Prostate gland (tissue), 2 donors: ENCODE data around the gene ALX1. TPM values are rescaled to one million over a fixed set of nuclear protein-coding genes. Genes with fewer than 3 reads are reported as not detected.

Source experiments
- DNase-seq: peaks from one replicate; pipeline ENCODE4 v3.0.0-alpha.2; 2019; ENCODE audit warnings: low spot score
- H3K27ac ChIP-seq, 2 donors: fragments of 200-600 bp; sonication (generic); 2 replicates each; pipeline ENCODE4 v1.5.1; 2017 to 2019
- H3K27me3 ChIP-seq: fragments of 200-600 bp; sonication (generic); replicated peaks from 2 replicates; pipeline ENCODE4 v1.5.1; 2019; ENCODE audit not compliant: insufficient read depth
- H3K36me3 ChIP-seq, 2 donors: fragments of 200-600 bp; sonication (generic); 1 replicate in 1 of 2; 2 replicates in 1 of 2; pipeline versions ENCODE4 v1.5.1 to v1.8.1; 2017 to 2019
- H3K4me1 ChIP-seq: fragments of 200-600 bp; sonication (generic); replicated peaks from 2 replicates; pipeline ENCODE4 v1.5.1; 2019
- H3K4me3 ChIP-seq, 2 donors: fragments of 200-600 bp; sonication (generic); 2 replicates each; pipeline ENCODE4 v1.5.1; 2017 to 2019
- H3K9me3 ChIP-seq: fragments of 200-600 bp; sonication (generic); 2 replicates; pipeline ENCODE4 v1.5.1; 2017
- POLR2A ChIP-seq: fragments of 450-650 bp; IDR thresholded peaks from one replicate; pipeline ENCODE4 v1.6.1; 2016; ENCODE audit warnings: antibody characterized with exemption, mild to moderate bottlenecking
- POLR2AphosphoS5 ChIP-seq: sonication (generic); formaldehyde crosslinking; IDR thresholded peaks from one replicate; pipeline ENCODE4 v1.6.1; 2017; ENCODE audit warnings: antibody characterized with exemption
- WGBS: methylation state at CpG from one replicate; pipeline ENCODE4 v1.1.5; 2018; 5-methylcytosine and 5-hydroxymethylcytosine counted together
- intact Hi-C: fragments of 100-400 bp; cut with DNase I; formaldehyde crosslinking; loops from one replicate; pipeline ENCODE4 v1.14.2; 2022
- total RNA-seq, 2 donors: library from RNA; depleted of rRNA; stranded (reverse); fragments of >200 nt; gene quantifications; one replicate each; pipeline ENCODE4 v1.1.0, GENCODE V29; 2016
- TF ChIP-seq, protein P1 (sequence below), 4 experiments: fragments of 200-600 bp in 2 of 4; fragments of 450-650 bp in 2 of 4; sonication (generic) in 2 of 4; IDR thresholded peaks; 1 replicate in 3 of 4; 2 replicates in 1 of 4; pipeline ENCODE4 v1.5.1; 2016 to 2019; ENCODE audit warnings: antibody characterized with exemption in 4 of 4, mild to moderate bottlenecking in 2 of 4, moderate library complexity in 2 of 4

ALX1 gene
- total RNA-seq, 2 donors from 2014 or later: not detected

- Histone ChIP-seq H3K4me3 (no peak overlapping the region), H3K4me1 (no peaks in the 10 kb centered on the region), H3K36me3 (no peaks in the 10 kb centered on the region), H3K27ac (no peak overlapping the region), H3K27me3 (no peaks in the 10 kb centered on the region), H3K9me3 (no peaks in the 10 kb centered on the region)
- 83% methylated on average over 2 of the region's 2 CpGs for WGBS
- DNase-seq: no peak
- TF ChIP-seq, protein P1, sequence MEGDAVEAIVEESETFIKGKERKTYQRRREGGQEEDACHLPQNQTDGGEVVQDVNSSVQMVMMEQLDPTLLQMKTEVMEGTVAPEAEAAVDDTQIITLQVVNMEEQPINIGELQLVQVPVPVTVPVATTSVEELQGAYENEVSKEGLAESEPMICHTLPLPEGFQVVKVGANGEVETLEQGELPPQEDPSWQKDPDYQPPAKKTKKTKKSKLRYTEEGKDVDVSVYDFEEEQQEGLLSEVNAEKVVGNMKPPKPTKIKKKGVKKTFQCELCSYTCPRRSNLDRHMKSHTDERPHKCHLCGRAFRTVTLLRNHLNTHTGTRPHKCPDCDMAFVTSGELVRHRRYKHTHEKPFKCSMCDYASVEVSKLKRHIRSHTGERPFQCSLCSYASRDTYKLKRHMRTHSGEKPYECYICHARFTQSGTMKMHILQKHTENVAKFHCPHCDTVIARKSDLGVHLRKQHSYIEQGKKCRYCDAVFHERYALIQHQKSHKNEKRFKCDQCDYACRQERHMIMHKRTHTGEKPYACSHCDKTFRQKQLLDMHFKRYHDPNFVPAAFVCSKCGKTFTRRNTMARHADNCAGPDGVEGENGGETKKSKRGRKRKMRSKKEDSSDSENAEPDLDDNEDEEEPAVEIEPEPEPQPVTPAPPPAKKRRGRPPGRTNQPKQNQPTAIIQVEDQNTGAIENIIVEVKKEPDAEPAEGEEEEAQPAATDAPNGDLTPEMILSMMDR (IDR thresholded peaks at IDR 0.05): no peak
- no peak for TF ChIP-seq POLR2AphosphoS5
- TF ChIP-seq POLR2A: no peak
- intact Hi-C loops: no loop called here
Observed at GRCh38 chr12:85260447-85260846, 19.6 kb upstream of the ALX1 start.

DNA sequence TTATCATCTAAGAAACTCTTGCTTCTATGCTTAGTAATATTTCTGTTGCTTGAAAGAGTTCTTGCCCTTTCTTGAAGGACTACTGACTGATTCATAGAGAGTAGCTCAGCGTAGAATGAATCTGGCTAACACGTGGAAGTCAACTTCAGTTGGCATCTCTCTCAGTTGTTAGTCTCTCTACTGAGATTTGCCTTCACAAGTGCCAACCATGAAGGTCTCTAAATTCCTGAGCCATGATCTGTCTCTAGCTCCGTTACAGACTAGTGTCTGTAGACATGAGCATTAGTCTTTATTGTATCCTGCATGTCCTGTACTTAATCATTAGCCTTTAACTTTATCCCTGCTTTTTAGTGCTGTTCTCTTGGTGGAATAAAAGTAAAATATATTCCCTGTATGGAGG, 19.1 kb upstream of the ALX1 start:
- Histone ChIP-seq H3K9me3 (no peaks in the 10 kb centered on the region), H3K27ac (no peak overlapping the region), H3K27me3 (no peaks in the 10 kb centered on the region), H3K4me1 (no peaks in the 10 kb centered on the region), H3K4me3 (no peak overlapping the region), H3K36me3 (no peaks in the 10 kb centered on the region)
- intact Hi-C loops: no loop called here
- WGBS: 55% methylated on average over 3 of the region's 3 CpGs
- TF ChIP-seq POLR2AphosphoS5: no peak
- TF ChIP-seq, protein P1 (IDR thresholded peaks at IDR 0.05): no peak
- TF ChIP-seq POLR2A: no peak
- no peak for DNase-seq

DNA sequence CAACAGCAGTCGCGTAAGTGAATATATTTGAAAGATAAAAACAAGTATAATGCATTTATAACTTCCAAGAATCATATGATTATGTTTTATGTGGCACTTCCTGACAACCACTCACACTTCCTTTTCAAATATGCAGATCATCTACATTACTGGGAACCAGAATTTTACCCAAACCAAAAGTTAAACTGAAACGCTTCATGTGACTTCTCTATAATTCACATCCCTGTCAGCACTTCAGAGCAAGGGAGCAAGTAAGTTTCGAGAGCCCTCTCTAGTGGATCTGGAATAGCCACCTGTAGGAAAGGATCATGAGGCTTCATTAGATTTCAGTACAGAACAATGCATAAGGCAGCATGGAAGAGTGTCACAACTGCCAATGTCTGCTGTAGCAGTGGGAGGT, 13.7 kb upstream of the ALX1 start:
- Histone ChIP-seq H3K4me3 (no peak overlapping the region), H3K27me3 (no peaks in the 10 kb centered on the region), H3K4me1 (no peaks in the 10 kb centered on the region), H3K27ac (no peak overlapping the region), H3K36me3 (no peaks in the 10 kb centered on the region), H3K9me3 (no peaks in the 10 kb centered on the region)
- DNase-seq: no peak
- WGBS: 72% methylated on average over 4 of the region's 4 CpGs
- intact Hi-C loops: no loop called here
- TF ChIP-seq POLR2A (no peak), POLR2AphosphoS5 (no peak)
- TF ChIP-seq, protein P1 (IDR thresholded peaks at IDR 0.05): no peak

DNA sequence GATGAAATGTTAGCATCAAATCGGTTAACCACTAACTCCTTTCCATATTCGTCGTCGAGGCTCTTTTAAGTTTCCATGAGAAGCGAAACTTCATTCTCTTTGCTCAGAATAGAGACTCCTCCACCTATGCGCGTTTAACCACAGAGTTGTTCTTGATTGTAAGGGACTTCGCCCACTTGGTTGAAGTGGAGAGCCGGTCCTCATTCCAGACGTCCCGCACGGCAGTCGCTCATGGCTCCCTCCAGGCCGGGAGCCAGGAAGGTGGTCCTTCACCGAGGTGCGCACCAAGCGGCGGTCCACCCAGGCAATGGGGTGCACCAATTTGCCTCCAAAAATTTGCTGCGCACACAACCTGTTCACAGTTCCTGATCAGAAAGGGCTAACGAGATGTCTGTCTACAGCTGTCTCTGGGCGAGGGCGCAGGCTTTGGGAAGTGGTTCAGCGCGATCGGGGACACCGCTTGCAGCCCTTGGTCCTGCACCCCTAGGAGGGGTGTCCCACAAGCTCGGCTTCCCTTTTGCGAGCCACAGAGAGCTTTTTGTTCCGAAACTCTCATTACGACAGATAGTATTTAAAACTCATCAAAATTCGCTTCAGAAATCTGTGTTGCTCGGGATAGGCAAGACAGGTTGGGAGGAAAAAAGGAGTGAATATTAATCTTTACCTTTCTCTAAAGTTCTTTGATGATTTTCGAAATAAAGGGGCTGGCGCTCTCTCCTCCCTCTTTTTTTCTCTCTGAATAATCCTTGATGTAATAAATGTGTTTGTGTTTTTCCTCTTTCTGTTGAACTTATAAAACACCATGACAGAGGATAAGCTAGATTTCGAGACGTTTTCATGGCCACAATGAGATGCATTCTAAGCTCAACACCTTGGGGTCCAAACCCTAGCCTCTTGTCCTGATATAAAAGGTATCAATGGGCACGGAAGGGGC, 6.4 kb upstream of the ALX1 start:
- Histone ChIP-seq H3K27ac (no peak overlapping the region), H3K36me3 (no peaks in the 10 kb centered on the region), H3K27me3 (peaks cover 15% of the 10 kb centered on the region), H3K9me3 (no peaks in the 10 kb centered on the region), H3K4me1 (no peaks in the 10 kb centered on the region), H3K4me3 (no peak overlapping the region)
- 7% methylated on average over 37 of the region's 37 CpGs for WGBS
- TF ChIP-seq, protein P1 (IDR thresholded peaks at IDR 0.05): no peak
- TF ChIP-seq POLR2AphosphoS5: no peak
- no peak for TF ChIP-seq POLR2A
- intact Hi-C loops: no loop called here
- DNase-seq: no peak

DNA sequence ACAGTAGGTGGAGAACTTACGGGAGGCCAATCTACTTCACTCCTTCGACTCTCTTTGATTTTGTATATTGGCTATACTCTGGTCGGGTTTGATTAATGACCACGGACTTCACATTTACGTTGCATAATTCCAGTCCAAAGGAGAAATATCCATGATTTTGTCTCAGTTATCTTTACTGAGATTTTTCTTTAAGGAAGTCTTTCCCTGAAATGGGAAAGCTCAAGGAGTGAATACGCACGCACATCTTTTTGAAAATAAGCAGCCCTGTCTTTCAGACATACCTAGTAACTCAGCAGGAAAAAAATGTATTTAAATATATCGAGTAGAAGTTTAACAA, 5.7 kb upstream of the ALX1 start:
- Histone ChIP-seq H3K27me3 (peaks cover 18% of the 10 kb centered on the region), H3K4me1 (no peaks in the 10 kb centered on the region), H3K27ac (no peak overlapping the region), H3K36me3 (no peaks in the 10 kb centered on the region), H3K9me3 (no peaks in the 10 kb centered on the region), H3K4me3 (no peak overlapping the region)
- TF ChIP-seq POLR2AphosphoS5 (no peak), POLR2A (no peak)
- TF ChIP-seq, protein P1 (IDR thresholded peaks at IDR 0.05): no peak
- no peak for DNase-seq
- intact Hi-C loops: no loop called here
- 15% methylated on average over 8 of the region's 8 CpGs for WGBS
